MCF 10A (cell line): ENCODE data around the gene AFG3L2. TPM values are rescaled to one million over a fixed set of nuclear protein-coding genes. Genes with fewer than 3 reads are reported as not detected.

Experiments
- BruUV-seq: library from RNA; stranded (reverse); fragments of 400-500 nt; replicated peaks from 2 replicates; lab custom pipeline; 2021; lab: Mats Ljungman, UMichigan
- CTCF ChIA-PET: fragments of 300-600 bp; sonication (Branson Sonifier 250); formaldehyde crosslinking; extraction: SDS; loops from one replicate; lab custom pipeline; 2021; ENCODE audit warnings: antibody characterized with exemption, inconsistent platforms; lab: Yijun Ruan, JAX
- POLR2A ChIA-PET: fragments of 300-600, 350-650 bp; sonication (Branson Sonifier 250); formaldehyde crosslinking; extraction: SDS; loops from one replicate; lab custom pipeline; 2020; ENCODE audit warnings: antibody characterized with exemption, inconsistent platforms; lab: Yijun Ruan, JAX
- DNase-seq: peaks from one replicate; pipeline ENCODE4 v3.0.0-alpha.2; 2018; ENCODE audit not compliant: unreplicated experiment
- H3K27ac Mint-ChIP-seq: one replicate; pipeline ENCODE4 v1.8.0; 2022; ENCODE audit warnings: mild to moderate bottlenecking, low read depth, mixed read lengths; ENCODE audit not compliant: unreplicated experiment
- H3K27me3 Mint-ChIP-seq: one replicate; pipeline ENCODE4 v1.8.0; 2022; ENCODE audit warnings: mixed read lengths; ENCODE audit not compliant: insufficient read depth, unreplicated experiment
- H3K36me3 Mint-ChIP-seq: one replicate; pipeline ENCODE4 v1.8.0; 2022; ENCODE audit warnings: mild to moderate bottlenecking, moderate library complexity, mixed read lengths; ENCODE audit not compliant: insufficient read depth, unreplicated experiment
- H3K4me1 Mint-ChIP-seq: one replicate; pipeline ENCODE4 v1.8.0; 2022; ENCODE audit warnings: mixed read lengths; ENCODE audit not compliant: insufficient read depth, unreplicated experiment
- H3K4me3 Mint-ChIP-seq: one replicate; pipeline ENCODE4 v1.8.0; 2022; ENCODE audit warnings: mild to moderate bottlenecking, moderate library complexity, mixed read lengths; ENCODE audit not compliant: unreplicated experiment
- H3K9me3 Mint-ChIP-seq: one replicate; pipeline ENCODE4 v1.8.0; 2022; ENCODE audit warnings: mixed read lengths; ENCODE audit not compliant: unreplicated experiment
- CTCF ChIP-seq: fragments of 200-600 bp; IDR thresholded peaks from one replicate; pipeline ENCODE4 v1.8.0; 2022; ENCODE audit warnings: antibody characterized with exemption, mild to moderate bottlenecking; ENCODE audit not compliant: unreplicated experiment
- intact Hi-C: fragments of 100-400 bp; cut with micrococcal nuclease; formaldehyde crosslinking; loops from 2 replicates; pipeline ENCODE4 v1.14.1; 2022
- total RNA-seq: library from RNA; stranded (reverse); gene quantifications from 2 replicates; pipeline ENCODE4 v1.2.3, GENCODE V29; 2022

AFG3L2 gene
- total RNA-seq, 1 experiment from 2014 or later = 77.2 TPM

DNA sequence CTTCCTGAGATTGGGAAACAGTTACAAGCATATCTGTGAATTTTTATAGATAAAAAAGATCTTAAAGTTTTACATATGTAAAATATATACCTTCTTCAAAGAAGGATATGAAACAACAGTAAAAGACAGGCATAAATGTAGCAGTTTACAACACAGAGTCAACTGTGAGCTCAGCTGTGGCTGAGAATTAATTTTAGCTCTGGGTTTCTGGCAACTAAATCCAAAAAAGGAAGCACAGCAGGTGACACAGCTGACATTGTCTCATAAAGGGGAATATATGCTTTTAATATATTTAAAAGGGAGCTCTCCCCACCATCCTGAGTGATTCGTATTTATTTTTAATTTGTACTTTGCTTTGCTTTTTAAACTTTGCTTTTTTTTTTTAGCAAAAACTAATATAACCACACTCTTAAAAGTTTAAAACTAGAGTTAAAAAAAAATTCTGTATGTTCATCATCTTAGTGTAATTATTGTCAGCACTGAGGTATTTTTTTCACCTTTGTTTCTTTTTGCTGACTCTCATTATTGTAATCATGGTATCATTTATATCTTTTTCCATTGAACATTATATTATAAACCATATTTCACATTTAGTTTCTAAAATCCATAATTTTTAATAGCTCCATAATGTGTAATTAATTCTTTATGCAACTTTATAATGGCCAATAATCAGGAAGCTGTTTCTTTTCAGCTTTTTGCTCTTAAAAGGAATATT is 62.3 kb downstream of the AFG3L2 start:
- peaks cover 94% of the 10 kb centered on the region for H3K36me3 Mint-ChIP-seq
- ChIA-PET CTCF (interaction anchor here (0.5 to 1.6 kb wide), 10 partner anchors 12 to 636 kb away, joined by 3 to 12 read pairs (median 4); no protein-coding TSS in a partner anchor), POLR2A (interaction anchor here (0.6 to 2.9 kb wide), 5 partner anchors 11 to 257 kb away, joined by 3 to 15 read pairs (median 5); no protein-coding TSS in a partner anchor)
- peaks cover 19% of the 10 kb centered on the region for H3K4me1 Mint-ChIP-seq
- no peak overlapping the region for H3K27ac Mint-ChIP-seq
- H3K4me3 Mint-ChIP-seq = no peak overlapping the region
- H3K9me3 Mint-ChIP-seq = no peaks in the 10 kb centered on the region
- no peak for DNase-seq
- TF ChIP-seq CTCF = no peak
- intact Hi-C loops = no loop called here
- BruUV-seq = no TSS peak
- no peaks in the 10 kb centered on the region for H3K27me3 Mint-ChIP-seq

DNA sequence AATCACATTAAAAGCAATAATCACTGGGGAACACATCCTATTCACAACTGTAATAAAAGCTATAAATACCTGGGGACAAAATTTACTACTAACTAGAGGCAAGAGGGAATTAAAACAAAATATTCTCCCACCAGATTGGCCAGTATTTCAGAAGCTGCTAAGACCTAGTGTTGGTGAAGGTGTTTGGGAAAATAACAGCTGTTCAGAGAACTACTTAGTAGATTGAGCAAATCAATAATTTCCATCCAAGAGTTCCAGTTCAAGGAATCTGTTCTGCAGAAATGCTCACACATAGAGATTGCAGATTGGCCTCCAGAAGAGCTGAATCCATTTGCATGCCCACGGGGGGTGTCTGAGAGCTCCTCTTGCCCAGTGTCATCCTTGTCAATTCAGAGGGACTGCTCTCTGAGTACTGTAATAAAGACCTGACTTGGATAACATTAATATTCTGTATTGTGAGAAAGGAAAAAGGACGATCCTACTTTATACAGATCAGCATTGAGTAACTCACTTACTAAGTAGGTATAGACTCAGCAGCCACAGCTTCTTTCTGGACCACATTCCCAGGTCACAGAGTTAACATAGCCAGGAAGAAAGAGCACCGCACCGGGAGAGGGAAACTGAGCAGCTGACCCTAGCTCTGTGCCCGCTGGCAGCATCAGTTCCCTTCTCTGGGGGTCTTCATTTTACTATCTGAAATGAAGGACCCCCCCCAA is 63.3 kb downstream of the AFG3L2 start:
- Mint-ChIP-seq H3K4me1 (peaks cover 22% of the 10 kb centered on the region), H3K9me3 (no peaks in the 10 kb centered on the region), H3K27me3 (no peaks in the 10 kb centered on the region), H3K36me3 (peaks cover 92% of the 10 kb centered on the region), H3K4me3 (no peak overlapping the region), H3K27ac (no peak overlapping the region)
- ChIA-PET POLR2A (interaction anchor here (0.8 to 2.9 kb wide), 3 partner anchors 25 to 258 kb away, joined by 3 to 15 read pairs (median 3); no protein-coding TSS in a partner anchor), CTCF (interaction anchor here (1.0 to 1.5 kb wide), 6 partner anchors 8 to 239 kb away, joined by 3 to 12 read pairs (median 5); no protein-coding TSS in a partner anchor)
- BruUV-seq = no TSS peak
- DNase-seq = no peak
- TF ChIP-seq CTCF = no peak
- intact Hi-C loops = no loop called here

DNA sequence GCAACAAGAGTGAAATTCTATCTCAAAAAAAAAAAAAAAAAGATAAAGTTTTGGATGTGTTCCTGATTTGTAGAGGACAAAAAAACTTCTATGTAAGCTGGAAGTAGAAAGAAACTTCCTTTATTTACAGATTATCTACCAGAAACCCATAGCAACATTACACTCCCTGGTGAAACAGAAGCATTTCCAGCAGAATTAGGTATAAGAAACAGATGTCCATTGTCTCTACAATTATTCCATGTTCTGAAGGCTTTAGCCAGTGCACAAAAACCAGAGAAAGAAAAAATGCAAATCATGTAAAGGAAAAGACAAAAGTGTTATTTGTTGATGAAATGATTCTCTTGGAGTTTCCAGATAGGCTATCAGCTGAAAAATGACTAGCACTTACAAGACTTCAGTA is 64.1 kb downstream of the AFG3L2 start:
- Mint-ChIP-seq H3K4me3 (no peak overlapping the region), H3K27me3 (no peaks in the 10 kb centered on the region), H3K27ac (no peak overlapping the region), H3K36me3 (peaks cover 86% of the 10 kb centered on the region), H3K9me3 (no peaks in the 10 kb centered on the region), H3K4me1 (peaks cover 16% of the 10 kb centered on the region)
- POLR2A ChIA-PET = interaction anchor here (2.9 kb wide), 1 partner anchor 25 kb away, joined by 15 read pairs; no protein-coding TSS in a partner anchor
- TF ChIP-seq CTCF = no peak
- DNase-seq = no peak
- no TSS peak for BruUV-seq
- CTCF ChIA-PET = interaction anchor here (1.1 to 1.5 kb wide), 3 partner anchors 9 to 238 kb away, joined by 5 to 7 read pairs (median 7); no protein-coding TSS in a partner anchor
- intact Hi-C loops = no loop called here

- H3K27me3 Mint-ChIP-seq = no peaks in the 10 kb centered on the region
- peak overlapping the region; percentile 86 for H3K4me3 Mint-ChIP-seq
- intact Hi-C loops = no loop called here
- ChIA-PET POLR2A (interaction anchor here (0.6 to 8.2 kb wide), 12 partner anchors 8 to 290 kb away, joined by 3 to 234 read pairs (median 4); no protein-coding TSS in a partner anchor), CTCF (interaction anchor here (0.7 to 3.2 kb wide), 5 partner anchors 8 to 39 kb away, joined by 3 to 21 read pairs (median 7); no protein-coding TSS in a partner anchor)
- no peak for DNase-seq
- H3K27ac Mint-ChIP-seq = peak overlapping the region; percentile 87
- no peak for TF ChIP-seq CTCF
- H3K36me3 Mint-ChIP-seq = peaks cover 70% of the 10 kb centered on the region
- no peaks in the 10 kb centered on the region for H3K9me3 Mint-ChIP-seq
- peaks cover 12% of the 10 kb centered on the region for H3K4me1 Mint-ChIP-seq
- no TSS peak for BruUV-seq
These were observed 66.3 kb downstream of the AFG3L2 start for GRCh38 chr18:12310762-12311161.
